ENCODE measurements around the gene CSNK2A2.

- TF ChIP-seq, protein P1, sequence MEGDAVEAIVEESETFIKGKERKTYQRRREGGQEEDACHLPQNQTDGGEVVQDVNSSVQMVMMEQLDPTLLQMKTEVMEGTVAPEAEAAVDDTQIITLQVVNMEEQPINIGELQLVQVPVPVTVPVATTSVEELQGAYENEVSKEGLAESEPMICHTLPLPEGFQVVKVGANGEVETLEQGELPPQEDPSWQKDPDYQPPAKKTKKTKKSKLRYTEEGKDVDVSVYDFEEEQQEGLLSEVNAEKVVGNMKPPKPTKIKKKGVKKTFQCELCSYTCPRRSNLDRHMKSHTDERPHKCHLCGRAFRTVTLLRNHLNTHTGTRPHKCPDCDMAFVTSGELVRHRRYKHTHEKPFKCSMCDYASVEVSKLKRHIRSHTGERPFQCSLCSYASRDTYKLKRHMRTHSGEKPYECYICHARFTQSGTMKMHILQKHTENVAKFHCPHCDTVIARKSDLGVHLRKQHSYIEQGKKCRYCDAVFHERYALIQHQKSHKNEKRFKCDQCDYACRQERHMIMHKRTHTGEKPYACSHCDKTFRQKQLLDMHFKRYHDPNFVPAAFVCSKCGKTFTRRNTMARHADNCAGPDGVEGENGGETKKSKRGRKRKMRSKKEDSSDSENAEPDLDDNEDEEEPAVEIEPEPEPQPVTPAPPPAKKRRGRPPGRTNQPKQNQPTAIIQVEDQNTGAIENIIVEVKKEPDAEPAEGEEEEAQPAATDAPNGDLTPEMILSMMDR (conservative IDR thresholded peaks at IDR 0.05; ENCODE audit: low read depth in 2 of 2) = no peak
- TF ChIP-seq EZH2 (IDR thresholded peaks at IDR 0.05; ENCODE audit: low read depth, unreplicated experiment) (no peak), POLR2AphosphoS5 (IDR thresholded peaks at IDR 0.05; ENCODE audit: low read depth) (no peak), JUNB (IDR thresholded peaks at IDR 0.05; ENCODE audit: unreplicated experiment) (no peak), CREB1 (CRISPR knock-in tag; IDR thresholded peaks at IDR 0.05; ENCODE audit: low read depth) (no peak), EZH2phosphoT487 (IDR thresholded peaks at IDR 0.05; ENCODE audit: unreplicated experiment) (no peak), NANOG (IDR thresholded peaks at IDR 0.05; ENCODE audit: borderline replicate concordance) (no peak)
- TF ChIP-seq, protein P2, sequence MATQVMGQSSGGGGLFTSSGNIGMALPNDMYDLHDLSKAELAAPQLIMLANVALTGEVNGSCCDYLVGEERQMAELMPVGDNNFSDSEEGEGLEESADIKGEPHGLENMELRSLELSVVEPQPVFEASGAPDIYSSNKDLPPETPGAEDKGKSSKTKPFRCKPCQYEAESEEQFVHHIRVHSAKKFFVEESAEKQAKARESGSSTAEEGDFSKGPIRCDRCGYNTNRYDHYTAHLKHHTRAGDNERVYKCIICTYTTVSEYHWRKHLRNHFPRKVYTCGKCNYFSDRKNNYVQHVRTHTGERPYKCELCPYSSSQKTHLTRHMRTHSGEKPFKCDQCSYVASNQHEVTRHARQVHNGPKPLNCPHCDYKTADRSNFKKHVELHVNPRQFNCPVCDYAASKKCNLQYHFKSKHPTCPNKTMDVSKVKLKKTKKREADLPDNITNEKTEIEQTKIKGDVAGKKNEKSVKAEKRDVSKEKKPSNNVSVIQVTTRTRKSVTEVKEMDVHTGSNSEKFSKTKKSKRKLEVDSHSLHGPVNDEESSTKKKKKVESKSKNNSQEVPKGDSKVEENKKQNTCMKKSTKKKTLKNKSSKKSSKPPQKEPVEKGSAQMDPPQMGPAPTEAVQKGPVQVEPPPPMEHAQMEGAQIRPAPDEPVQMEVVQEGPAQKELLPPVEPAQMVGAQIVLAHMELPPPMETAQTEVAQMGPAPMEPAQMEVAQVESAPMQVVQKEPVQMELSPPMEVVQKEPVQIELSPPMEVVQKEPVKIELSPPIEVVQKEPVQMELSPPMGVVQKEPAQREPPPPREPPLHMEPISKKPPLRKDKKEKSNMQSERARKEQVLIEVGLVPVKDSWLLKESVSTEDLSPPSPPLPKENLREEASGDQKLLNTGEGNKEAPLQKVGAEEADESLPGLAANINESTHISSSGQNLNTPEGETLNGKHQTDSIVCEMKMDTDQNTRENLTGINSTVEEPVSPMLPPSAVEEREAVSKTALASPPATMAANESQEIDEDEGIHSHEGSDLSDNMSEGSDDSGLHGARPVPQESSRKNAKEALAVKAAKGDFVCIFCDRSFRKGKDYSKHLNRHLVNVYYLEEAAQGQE (IDR thresholded peaks at IDR 0.05; ENCODE audit: unreplicated experiment) = no peak
Observed at GRCh38 chr16:58157951-58158540, 39.9 kb downstream of the CSNK2A2 start.
